HTR-8/SVneo (cell line): ENCODE results near the gene INPP5K.
"Not testable (repeated sequence)": the region's sequence is repeated elsewhere in the genome, so short reads cannot be mapped to it uniquely, and the experiment has no call there.

Source experiments
- DNase-seq: peaks from one replicate; pipeline ENCODE4 v3.0.0; 2011; ENCODE audit warnings: low spot score, mixed read lengths; ENCODE audit not compliant: insufficient read length
- FAIRE-seq: peaks from 2 replicates; lab custom pipeline; 2011; peaks lifted over from hg19 to GRCh38; lab: Jason Lieb, UNC

The INPP5K gene

GRCh38 chr17:1509290-1509881 lies 7.0 kb downstream of the INPP5K start:
- DNase-seq (no peak), FAIRE-seq (no peak)

DNA sequence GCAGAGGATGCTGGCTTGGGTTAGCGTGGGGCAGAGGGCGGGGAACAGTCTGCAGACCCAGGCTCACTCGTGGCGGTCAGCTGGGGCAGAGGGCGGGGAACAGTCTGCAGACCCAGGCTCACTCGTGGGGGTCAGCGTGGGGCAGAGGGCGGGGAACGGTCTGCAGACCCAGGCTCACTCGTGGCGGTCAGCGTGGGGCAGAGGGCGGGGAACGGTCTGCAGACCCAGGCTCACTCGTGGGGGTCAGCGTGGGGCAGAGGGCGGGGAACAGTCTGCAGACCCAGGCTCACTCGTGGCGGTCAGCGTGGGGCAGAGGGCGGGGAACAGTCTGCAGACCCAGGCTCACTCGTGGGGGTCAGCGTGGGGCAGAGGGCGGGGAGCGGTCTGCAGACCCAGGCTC lies 7.7 kb downstream of the INPP5K start:
- not testable (repeated sequence) for FAIRE-seq, DNase-seq

- DNase-seq, result no peak
- FAIRE-seq, result no peak
These were observed 9.7 kb downstream of the INPP5K start for GRCh38 chr17:1506649-1507267.

- FAIRE-seq (peak; percentile 26), DNase-seq (no peak)
These were observed 10.8 kb downstream of the INPP5K start for GRCh38 chr17:1505586-1505985.

- DNase-seq, result no peak
- no peak for FAIRE-seq
These were observed 11.5 kb downstream of the INPP5K start for GRCh38 chr17:1504866-1505265.

GRCh38 chr17:1503699-1504098 lies 12.7 kb downstream of the INPP5K start:
- FAIRE-seq (no peak), DNase-seq (no peak)

DNA sequence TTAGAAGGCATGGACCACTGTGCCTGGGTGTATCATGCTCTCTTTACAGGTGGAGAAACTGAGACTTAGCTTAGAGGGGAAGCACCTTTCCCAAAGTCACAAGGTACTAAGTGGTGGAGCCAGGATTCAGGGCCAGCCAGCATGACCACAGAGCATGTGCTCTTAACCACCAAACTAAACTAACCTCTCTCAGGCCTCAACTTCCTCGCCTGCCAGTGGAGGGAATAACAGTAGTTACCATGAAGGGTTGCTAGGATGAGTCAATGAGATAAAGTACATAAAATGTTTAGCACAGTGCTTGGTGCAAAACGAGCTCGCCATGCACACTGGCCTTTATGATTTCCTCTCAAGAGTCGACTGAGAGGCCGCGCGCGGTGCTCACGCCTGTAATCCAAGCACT lies 17.5 kb downstream of the INPP5K start:
- DNase-seq (no peak), FAIRE-seq (no peak)

GRCh38 chr17:1498233-1498632 lies 18.2 kb downstream of the INPP5K start:
- FAIRE-seq (no peak), DNase-seq (no peak)

DNA sequence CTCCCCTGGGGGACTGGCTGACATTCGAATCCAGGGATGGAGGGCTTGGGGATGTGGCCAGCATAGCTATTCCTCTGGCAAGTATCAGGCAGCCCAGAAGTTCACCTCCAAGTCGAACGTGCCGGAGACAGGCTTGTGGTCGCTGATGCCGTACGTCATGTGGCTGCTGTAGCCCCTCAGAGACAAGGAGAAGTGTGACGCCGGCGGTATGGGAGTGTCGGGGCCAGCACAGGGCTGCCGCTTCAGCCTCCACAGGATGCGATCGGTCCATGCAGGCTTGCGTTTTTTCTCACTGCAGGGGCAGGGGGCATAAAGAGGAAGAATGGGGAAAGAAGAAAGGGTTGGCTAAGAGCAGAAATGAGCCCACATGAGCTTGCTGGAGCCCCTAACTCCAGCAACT lies 18.6 kb downstream of the INPP5K start:
- FAIRE-seq (no peak), DNase-seq (no peak)

- FAIRE-seq (no peak), DNase-seq (no peak)
These were observed 19.5 kb downstream of the INPP5K start for GRCh38 chr17:1496869-1497268.

DNA sequence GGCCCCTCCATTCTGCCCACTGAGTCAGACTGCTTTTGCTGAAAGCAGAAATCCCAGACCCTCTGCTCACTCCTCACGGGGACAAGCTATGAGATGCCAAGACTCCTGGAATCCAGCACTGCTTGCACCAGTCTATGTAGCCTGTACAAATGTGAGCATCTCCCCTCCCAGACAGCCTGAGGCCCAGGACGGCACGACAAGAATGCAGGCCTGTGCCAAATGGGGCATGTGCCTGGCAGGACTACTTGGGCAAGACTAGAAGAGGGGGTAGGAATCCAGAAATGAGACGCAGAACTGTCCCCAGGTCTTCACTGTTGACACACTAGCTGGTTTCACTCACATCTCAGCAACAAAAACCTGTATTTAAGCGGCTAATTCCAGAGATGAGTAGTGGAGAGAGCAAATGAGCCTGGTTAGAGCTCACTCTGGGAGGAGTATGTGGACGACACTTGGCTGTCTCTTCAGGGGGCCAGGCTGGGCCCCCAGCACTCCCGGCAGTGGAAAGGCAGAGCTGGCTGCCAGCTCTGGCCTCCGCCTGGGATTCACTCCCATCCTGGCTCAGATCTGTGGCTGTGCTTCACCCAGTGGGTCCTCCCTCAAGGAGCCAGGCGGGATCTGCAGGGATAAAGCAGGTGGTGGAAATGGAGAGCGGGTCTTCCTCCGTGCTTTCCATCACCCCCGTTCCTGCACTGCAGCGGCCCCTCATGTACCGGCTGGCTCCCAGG lies 21.0 kb downstream of the INPP5K start:
- no peak for DNase-seq

DNA sequence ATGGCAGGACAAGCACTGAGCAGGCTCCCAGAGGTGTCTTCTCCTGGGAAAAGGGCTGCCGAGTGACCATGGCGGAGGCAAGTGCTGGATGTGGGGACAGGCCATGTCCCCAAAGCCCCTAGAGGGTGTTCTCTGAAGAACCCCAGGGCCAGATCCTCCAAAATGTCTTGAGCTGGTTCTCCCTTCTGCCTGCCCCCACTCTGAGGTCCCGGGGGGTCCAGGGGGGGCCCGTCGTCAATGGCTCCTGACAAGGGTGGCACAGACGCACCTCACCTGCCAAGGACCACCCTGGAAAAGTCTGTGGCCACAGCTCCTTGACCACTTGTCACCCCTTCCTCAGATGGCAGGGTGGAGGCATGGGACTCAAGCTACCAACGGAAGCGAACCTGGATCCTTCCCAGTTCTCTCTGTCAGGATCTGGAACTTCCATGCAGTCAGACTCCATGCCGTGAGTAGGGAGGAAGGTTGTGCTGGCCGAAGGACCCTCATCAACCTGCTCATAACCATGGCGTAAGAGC lies 21.6 kb downstream of the INPP5K start:
- FAIRE-seq (no peak), DNase-seq (no peak)

More for the DNA sequence above, 21.0 kb downstream of the INPP5K start:
- FAIRE-seq, result peak; percentile 31

GRCh38 chr17:1494203-1494602 lies 22.2 kb downstream of the INPP5K start:
- DNase-seq (no peak), FAIRE-seq (no peak)

GRCh38 chr17:1493291-1493980 lies 23.0 kb downstream of the INPP5K start:
- DNase-seq, result no peak
- no peak for FAIRE-seq

GRCh38 chr17:1492249-1493206 lies 23.9 kb downstream of the INPP5K start, which contains the start of gene MYO1C:
TSS of gene MYO1C (minus strand) at chr17:1492686. CDS start at chr17:1492487, 199 bp downstream.
- peak; percentile 57 for FAIRE-seq

GRCh38 chr17:1491443-1492248 lies 24.8 kb downstream of the INPP5K start:
- peak; percentile 66 for DNase-seq
- FAIRE-seq, result peak; percentile 65

More at GRCh38 chr17:1492249-1493206, 23.9 kb downstream of the INPP5K start, which contains the start of gene MYO1C:
- DNase-seq, result no peak

DNA sequence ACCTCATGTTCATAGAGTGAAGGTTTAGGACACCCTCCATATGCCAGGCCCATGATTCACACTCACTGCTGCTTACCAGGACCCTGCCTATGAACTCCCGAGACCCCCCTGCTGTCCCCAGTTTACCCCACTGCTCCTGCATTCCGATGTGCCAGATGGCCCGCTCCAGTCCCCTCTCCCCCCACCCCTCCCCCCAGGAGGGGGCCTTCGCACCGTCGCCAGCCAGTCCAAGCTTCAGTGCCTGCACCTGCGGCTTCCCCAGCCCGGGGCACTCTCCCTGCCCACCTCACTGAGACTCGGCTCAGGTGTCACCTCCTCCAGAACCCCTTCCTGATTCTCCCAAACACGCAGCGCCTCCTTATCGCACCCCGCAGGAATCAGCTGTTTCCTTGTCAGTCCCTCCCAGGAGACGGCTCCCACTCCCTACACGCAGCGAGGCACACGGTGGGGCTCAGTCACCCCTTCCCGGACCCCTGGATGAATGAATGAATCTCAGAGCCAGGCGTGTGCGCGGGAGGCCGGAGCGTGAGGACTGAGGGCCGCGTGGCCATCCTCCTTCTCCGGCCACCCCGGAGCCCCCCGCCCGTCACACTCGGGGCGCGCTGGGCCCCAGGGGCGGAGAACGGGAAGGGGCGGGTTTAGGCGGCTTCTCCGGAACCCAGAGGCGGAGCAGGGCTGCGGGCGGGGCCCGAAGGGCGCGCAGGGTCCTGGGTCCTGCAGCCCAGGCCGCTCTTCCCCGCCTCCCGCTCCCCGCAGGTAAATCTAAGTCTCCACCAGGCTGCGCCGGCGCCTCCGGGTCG lies 25.6 kb downstream of the INPP5K start:
- FAIRE-seq (peak; percentile 88), DNase-seq (peak; percentile 73)

- DNase-seq (no peak), FAIRE-seq (peak; percentile 28)
These were observed 27.6 kb downstream of the INPP5K start for GRCh38 chr17:1488826-1489270.
